HG03442 (cell line): Measurements from ENCODE around the gene MCOLN2.
"Not testable (repeated sequence)": the region's sequence is repeated elsewhere in the genome, so short reads cannot be mapped to it uniquely, and the experiment has no call there.

ENCODE experiments used
- ATAC-seq: cut with Tn5 transposase; IDR thresholded peaks from one replicate; pipeline ENCODE4 v1.9.1; 2021; ENCODE audit warnings: mild to moderate bottlenecking, moderate library complexity; ENCODE audit not compliant: unreplicated experiment

The MCOLN2 gene

DNA sequence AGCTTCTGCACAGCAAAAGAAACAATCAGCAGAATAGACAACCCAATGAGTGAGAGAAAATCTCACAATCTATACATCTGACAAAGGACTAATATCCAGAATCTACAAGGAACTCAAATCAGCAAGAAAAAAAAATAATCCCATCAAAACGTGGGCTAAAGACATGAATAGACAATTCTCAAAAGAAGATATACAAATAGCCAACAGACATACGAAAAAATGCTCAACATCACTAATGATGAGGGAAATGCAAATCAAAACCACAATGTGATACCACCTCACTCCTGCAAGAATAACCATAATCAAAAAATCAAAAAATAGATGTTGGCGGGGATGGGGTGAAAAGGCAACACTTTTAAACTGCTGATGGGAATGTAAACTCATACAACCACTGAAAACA is 10.4 kb downstream of the MCOLN2 start:
- not testable (repeated sequence) for ATAC-seq

DNA sequence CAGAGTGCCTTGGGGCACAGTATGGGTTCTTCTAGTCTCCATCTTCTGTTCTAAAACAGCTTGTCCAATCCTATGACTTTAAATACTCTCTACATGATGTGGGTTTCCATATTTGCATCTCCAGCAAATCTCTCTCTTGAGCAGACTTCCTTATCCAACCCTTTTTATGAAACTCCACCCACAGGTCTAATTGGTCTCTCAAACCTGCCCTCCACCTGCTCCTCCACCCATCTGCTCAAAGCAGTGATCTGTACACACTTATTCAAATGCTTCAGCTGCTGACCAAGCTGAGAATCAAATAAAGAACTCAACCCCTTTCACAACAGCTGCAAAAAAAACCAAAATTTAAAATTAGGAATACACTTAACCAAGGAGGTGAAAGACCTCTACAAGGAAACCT is 11.5 kb downstream of the MCOLN2 start:
- peak; percentile 40 for ATAC-seq

DNA sequence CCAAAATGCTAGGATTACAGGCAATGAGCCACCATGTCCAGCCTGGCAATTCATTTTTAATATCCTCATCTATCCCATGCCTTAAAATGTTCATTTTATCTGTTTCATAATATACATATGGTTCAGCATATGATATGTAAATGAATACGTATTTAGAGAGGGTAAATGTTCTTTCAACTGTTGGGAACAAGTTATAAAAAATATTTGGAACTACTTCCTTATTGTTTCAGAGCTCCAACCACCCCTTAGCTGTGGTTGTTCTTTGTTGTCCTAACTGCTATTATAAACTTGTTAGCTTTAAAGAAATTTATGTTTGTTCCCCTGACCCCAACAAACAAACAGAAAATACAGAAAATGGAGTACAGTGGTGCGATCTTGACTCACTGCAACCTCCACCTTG is 14.5 kb downstream of the MCOLN2 start:
- no peak for ATAC-seq

DNA sequence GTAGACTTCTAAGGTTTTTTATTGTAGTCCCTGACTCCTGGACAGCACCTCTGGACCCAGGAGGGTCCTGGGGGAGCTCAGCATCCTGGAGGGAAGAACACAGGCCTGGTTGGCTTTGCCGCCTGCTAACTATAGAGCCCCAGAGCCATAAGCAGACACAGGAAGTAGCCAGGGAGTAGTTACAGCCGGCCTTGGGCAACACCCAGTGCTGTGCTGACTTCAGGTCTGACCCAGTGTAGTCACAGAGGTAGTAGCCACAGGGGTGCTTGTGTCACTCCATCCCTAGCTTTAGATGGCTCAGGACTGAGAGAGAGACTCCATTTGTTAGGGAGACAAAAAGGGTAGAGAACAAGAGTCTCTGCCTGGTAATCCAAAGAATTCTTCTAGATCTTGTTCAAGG is 21.9 kb downstream of the MCOLN2 start:
- peak; percentile 38 for ATAC-seq

DNA sequence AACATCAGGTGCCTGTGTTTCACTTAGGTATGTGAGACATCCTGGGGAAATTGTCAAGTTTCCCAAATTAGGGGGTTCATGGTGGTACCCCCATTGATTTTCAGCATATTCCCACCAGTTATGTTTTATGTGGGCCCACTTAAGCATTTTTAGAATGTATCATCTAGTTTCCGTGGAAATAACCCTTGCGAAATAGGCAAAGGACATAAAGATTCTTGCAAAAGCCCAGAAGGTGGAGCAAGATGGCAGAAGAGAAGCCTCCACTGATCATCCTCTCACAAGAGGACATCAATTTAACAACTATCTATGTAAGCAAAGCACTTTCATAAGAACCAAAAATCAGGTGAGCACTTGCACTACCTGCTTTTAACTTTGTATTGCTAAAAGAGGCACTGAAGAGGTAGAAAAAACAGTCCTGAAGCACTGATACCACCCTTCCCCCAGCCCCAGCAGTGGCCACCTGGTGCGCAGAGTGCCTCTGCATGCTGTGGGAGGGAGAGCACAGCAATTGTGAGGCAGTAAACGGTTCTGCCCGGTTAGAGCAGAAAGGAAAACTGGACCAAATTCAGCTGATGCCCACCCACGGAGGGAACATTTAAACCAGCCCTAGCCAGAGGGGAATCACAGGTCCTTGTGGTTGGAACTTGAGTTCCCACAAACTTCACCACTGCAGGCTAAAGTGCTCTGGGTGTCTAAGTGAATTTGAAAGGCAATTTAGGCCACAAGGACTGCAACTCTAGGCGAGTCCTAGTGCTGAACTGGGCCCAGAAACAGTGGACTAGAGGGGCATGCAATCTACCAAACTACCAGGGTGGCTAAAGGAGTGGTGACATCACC is 23.2 kb downstream of the MCOLN2 start:
- ATAC-seq, result peak; percentile 39

DNA sequence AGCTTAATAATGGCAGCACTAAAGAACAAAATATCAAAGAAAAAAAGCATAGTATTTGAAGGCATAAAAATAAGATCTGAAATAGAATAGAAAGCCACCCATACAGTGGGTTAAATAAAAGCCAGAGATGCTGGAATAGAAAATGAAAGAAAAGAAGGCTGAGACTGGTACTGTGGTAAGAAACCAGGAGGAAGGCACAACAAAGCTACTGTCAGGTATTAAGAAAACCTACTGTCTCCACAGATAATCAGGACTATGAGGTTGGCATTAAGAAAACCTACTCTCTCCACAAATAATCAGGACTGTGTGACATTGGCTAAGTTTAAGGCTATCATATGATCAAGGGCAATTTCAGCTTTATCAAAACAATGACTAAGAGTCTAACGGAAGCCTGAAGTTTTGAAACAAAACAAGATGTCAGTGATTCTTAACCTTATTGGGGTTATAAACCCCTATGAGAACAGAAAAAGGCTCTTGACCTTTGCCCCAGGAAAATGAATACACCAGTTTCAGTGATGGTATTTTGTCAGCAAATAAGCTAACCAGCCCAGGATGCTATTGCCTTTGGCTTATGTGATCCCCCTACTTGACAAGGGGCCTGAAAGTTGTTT is 24.4 kb downstream of the MCOLN2 start:
- ATAC-seq, result no peak

DNA sequence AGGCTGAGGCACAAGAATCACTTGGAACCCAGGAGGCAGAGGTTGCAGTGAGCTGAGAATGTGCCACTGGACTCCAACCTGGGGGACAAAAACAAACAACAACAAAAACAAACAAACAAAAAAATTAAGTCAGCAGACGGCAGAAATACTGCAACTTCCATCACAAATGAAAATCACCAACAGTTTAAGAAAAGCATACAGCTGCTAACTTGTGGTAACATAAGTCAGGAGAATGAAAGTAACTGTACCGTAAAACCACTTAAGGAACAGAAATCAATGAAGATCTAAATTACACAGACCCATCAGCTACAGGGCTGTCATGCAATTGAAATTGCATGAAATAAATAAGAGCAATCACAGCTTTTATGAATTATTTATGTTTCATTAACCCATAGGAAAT is 25.0 kb downstream of the MCOLN2 start:
- ATAC-seq, result no peak

DNA sequence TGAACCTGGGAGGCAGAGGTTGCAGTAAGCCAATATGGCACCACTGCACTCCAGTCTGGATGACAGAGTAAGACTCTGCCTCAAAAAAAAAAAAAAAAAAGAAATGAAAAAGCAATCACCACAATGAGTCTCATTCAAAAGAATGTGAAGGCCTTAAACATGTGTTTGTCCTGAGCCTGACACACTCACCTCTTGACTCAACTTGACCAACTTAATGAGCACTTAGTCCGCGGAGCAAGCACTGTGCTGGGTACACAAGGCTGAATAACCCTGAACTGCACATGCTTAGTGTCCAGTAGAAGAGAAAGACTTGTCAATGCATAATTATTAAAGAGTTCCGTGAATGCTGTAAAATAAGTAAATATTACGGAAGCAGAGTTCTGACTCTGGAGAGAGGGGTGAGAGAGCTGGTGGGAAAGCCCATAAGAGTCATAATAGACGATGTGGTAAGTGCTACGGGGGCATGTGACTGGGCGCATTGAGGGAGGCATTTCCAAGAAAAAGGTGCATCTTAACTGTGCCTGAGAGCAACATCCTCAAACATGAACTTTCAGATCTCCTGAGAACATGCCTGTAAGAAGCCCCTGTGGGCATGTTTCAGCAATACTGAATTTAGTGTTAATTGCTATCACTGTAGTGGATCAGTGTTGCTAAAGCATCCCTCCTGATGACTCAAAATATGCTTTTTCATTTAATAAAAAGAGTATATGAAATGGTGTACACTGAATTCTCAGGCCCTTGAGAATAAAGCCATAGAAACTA is 27.2 kb downstream of the MCOLN2 start:
- ATAC-seq, result peak; percentile 66

DNA sequence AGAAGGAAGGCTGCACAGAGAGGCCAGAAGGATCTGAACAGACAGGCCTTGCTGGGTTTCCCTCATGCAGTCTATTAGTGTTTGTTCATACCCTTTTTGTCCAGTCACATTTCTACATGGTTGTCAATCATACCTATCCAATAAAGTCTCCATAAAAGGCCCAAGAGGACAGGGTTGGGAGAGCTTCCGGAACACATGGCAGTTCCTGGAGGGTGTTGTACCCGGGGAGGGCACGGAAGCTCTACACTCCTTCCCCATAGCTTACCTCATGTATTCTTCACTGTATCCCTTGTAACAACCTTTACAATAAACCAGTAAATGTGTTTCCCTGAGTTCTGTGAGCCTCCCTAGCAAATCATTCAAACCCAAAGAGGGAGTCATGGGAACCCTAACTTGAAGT is 28.0 kb downstream of the MCOLN2 start:
- ATAC-seq, result no peak

DNA sequence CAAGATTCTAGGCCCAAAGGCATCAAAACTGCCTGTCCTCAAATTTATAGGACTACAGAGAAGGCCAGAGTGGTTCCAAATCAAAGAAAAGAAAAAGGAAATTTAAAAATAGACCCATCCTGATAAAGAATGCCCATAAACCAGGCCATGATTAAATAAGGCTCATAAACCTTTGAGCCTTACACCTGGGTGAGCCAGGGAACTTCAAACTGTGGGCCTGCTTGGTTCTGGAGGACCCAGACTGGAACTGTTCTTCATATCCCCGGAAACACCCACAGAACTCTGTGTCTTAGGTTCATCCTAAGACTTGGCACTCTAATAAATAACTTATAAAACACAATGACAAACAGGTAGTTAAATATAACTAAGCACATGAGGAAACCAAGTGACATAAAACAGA is 28.8 kb downstream of the MCOLN2 start:
- ATAC-seq, result no peak

DNA sequence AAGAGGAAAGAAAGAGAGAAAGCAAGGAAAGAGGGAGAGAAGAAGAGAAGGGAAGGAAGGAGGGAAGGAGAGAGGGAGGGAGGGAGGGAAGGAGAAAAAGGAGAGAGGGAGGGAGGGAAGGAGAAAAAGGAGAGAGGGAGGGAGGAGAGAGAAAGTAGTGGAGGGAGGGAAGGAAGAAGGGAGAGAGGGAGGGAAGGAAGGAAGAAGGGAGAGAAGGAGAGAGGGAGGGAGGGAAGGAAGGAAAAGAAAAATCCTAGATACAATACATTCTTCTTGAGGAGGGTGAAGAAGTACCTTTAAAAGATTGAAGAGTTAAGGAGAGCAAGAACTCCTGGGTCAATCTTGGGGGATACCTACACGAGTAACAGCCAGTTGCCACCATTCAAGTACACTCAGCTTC is 29.2 kb downstream of the MCOLN2 start:
- no peak for ATAC-seq

DNA sequence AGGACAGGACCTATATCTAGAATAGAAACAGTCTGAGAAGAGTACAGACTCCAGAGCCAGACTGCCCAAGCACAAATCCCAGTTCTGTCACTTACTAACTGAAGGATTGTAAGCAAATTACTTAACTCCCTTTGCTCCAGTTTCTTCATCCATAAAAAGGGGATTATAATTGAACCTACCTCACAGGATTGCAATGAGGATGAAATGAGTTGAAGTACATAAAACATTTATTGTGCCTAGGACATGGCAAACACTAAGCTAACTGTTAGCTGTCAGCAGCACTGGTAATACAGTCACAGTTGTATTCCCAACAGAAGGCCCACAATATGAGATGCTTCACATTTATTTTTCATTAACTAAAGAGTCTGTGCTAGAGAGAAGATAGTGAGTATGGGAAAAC is 33.9 kb downstream of the MCOLN2 start:
- no peak for ATAC-seq

DNA sequence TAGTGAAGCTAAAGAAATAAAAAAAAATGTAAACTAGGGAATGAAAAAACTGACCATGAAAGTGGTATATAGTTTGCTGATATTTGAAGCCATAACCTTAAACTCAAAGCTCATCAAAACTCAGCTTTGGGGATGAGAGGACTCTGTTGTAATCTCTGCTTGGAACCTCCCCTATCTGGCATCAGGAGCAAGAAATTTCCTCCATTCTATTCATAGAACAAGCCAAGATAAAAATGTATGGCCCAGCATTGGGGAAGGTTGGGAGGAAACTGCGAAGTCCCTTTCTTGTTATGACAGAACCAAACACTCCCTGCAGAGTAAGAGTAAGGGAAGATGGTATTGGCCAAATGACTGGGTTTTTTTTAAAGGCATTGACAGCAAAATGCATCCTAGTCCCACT is 35.6 kb downstream of the MCOLN2 start:
- no peak for ATAC-seq

DNA sequence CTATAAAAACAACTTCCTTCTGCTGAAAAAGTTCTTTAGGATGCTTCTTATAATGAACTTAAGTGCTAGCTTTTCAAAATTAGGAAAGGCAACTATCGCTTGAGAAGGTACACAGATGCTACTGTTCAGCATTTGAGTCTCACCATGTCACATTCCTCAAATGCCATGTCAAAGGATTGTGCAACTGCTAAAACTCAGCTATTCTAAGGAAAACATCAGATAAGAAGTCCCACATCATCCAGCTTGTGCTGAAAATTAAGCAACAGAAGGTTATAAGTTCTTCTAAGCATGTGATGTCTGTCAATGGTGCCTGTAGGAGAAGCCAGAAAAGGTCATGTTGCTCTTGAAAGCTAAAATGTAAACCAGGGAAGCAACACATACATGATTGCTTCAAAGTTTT is 36.5 kb downstream of the MCOLN2 start:
- no peak for ATAC-seq

DNA sequence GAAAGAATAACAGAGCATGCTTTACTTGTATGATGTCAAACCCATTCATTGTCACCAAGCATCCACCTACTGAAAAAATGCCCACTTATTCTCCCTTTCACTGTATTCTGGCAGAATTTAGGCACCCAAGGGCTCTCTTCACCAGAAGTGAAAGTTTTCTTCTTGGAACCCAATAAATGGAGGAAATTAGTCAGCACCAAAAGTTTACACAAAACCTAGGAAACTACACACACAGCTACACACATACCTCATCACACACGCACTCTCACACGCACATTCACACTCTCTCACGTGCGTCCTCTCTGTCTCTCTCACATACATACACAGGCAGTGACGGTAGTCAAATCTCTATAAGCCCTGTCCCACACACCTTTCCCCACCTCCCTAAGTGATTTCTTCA is 37.6 kb downstream of the MCOLN2 start:
- peak; percentile 86 for ATAC-seq

DNA sequence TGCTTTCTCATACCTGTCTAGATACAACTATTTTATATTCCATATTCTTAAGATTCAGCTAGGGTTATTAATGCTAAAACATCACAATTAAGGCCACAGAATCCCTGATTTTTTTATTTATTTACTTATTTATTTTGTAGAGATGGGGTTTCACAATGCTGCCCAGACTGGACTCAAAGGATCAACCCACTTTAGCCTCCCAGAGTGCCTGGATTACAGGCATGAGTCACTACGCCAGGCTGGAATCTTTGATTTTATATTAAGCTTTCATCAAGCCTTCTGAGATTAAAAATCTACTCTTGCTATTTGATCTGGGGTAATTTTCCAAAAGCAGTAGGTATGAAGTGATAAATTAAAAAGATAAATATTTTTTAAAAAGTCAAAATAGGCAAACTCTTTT is 38.9 kb downstream of the MCOLN2 start:
- ATAC-seq, result no peak

DNA sequence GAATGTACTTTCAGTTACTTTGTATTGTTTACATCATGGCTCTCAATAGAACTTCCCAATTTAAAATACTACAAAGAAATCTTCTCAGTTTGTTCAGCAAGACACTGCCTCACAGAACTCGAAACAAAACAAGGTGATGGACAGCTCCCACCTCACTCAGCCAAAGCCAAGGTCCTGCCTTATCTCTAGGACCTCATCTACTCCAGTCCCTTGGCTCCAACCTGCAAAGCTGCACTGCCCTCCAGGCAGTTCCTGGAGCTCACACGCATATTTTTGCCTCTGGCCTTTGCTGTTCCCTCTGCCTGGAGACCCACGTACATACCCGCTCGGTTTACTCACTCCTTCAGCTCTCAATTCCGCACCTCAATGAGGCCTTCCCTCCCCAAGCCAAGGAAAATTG is 40.3 kb downstream of the MCOLN2 start:
- ATAC-seq, result no peak

DNA sequence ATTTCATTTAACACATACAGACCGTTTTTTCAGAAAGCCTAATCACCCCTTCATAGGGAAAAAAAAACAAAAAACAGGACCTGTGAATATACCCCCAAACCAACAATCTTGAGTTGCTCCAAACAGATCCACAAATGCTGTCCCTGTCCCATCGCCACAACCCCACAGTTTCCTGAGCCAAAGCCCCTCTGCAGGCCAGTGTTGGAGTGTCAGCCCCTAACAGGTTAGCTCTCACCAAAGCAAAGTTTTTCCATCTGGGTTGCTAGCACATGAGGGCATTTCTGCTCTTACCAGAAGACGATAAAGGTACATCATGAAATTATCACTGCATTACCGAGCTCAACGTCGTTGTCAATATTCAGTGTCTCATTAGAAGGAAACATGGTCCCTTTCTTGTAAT is 40.8 kb downstream of the MCOLN2 start:
- ATAC-seq, result no peak

DNA sequence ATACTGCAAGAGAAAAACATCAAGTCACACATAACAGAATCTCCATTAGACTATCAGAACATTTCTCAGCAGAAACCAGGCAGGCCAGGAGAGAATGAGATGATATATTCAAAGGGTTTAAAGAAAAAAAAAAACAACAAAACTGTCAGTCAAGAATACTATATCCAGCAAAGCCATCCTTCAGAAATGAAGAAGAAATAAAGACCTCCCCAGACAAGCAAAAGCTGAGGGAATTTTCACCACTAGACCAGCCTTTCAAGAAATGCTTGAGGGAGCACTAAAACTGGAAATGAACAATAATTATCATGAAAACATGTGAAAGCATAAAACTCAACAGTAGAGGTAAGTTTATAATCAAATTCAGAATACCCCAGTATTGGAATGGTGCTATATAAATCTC is 47.2 kb downstream of the MCOLN2 start:
- ATAC-seq, result no peak

DNA sequence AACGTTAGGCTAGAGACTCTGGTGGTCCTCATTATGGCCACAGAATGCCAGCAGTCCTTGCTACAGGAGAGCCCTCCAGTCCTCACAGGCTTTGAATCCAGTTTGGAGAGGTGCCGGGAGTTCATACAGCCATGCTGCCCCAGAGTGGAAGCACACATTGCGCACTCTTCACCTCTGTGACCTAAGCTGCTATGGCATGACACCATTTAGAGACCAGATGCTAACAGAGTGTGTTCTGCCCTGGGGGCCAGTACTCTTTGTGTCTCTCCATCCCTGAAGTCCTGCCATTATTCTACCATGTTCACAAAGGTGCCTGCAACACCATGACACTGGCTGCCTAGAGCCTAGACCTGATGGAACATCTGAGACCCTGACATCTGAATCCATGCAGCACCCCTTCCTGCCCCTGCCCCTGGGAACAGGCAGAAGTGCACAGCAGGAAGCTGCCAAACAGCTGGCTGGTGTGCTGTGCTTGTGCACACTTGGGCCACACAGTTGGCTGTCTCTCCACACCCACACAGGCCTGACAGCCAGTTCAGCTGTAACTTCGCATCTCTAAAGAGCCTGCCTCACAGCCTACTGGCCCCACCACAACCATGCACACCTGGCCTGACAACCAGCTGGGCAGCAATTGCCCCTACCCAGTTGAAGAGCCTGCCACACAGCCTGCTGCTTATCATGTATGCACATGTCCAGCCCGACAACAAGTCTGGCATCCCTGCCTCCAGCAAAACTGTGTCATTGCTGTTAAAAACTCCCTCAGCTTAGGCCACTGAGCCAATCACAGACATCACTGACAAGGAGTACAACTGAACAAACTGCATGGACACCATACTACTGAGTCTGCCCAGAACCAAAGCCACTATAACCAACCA is 49.1 kb downstream of the MCOLN2 start:
- ATAC-seq, result no peak

DNA sequence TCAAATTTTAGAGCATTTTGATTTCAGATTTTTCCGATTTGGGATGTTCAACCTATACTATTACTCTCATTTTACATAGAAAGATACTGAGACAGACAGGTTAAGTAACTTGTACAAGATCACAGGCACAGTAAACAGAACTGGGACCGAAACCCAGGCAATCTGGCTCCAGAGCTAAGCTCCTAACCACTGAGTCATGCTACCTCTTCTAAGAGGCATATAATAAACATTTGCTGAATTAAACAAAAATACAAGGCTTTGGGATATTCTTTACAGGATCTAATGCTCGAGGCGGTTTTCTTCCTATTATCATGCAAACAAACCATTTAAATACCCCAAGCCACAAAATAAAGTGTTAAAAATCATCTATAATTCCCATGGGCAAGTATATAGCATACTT is 50.3 kb downstream of the MCOLN2 start:
- ATAC-seq, result no peak
